ENCODE data around the gene NLRP3.
A peak's percentile ranks its signal among the peaks of the same experiment; 100 is the strongest.

The NLRP3 gene

DNA sequence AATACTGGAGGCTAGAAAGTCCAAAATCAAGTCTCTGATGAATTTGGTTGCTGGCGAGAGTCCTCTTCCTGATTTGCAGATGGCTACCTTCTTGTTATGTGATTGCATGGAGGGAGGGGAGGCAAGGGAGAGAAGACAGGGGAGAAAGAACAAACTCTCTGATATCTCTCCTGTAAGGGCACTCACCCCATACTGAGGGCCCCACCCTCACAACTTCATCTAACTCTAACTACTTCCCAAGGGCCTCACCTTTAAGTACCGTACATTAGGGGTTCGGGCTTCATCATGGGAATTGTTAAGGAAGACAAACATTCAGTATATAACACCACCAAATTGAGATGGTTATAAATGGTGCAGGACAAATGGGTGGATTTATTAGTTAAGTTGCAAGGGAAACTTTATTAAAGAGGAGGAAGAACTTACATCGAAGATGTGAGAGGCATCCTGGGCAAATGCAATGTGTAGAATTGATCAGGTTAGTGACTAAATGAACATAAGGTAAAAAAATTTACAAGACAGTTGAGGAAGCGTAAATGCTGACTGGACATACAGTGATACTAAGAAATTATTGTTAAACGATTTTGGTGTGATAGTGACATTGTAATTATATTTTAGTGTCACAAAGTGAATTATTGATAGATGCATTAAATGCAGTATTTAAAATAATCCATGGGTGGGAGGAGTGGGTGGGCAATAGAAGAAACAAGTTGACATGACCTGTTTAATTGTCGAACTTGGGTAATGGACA is 31.4 kb downstream of the NLRP3 start:
- Histone ChIP-seq H3K4me1 (ENCODE audit: control insufficient read depth in 5 of 5, insufficient read depth in 5 of 5, low read length in 5 of 5) (peaks cover 0 to 10% (median 5%) of the 10 kb centered on the region in 5 donors), H3K9me3 (ENCODE audit: control insufficient read depth in 5 of 5, low read length in 5 of 5) (peaks cover 0 to 3% (median 0%) of the 10 kb centered on the region in 5 donors), H3K27me3 (ENCODE audit: control insufficient read depth in 5 of 5, insufficient read depth in 4 of 5, low read length in 5 of 5) (peaks cover 0 to 4% (median 0%) of the 10 kb centered on the region in 5 donors), H3K27ac (ENCODE audit: low read depth, low read length) (no peak overlapping the region), H3K36me3 (ENCODE audit: control insufficient read depth in 5 of 5, insufficient read depth in 5 of 5, low read length in 5 of 5) (peaks cover 0 to 26% (median 3%) of the 10 kb centered on the region in 5 donors), H3K4me3 (ENCODE audit: low read depth in 1 of 5, low read length in 5 of 5) (peak overlapping the region in 3 of 5 donors; percentile 66 to 82 (median 70)), H3K9ac (ENCODE audit: low read length in 5 of 5) (peak overlapping the region in 2 of 5 donors; percentile 69 to 71)

- peaks cover 0 to 18% (median 9%) of the 10 kb centered on the region in 5 donors for H3K4me1 ChIP-seq (ENCODE audit: control insufficient read depth in 5 of 5, insufficient read depth in 5 of 5, low read length in 5 of 5)
- H3K27ac ChIP-seq (ENCODE audit: low read depth, low read length), result no peak overlapping the region
- H3K36me3 ChIP-seq (ENCODE audit: control insufficient read depth in 5 of 5, insufficient read depth in 5 of 5, low read length in 5 of 5), result peaks cover 0 to 26% (median 3%) of the 10 kb centered on the region in 5 donors
- peaks cover 0 to 4% (median 0%) of the 10 kb centered on the region in 5 donors for H3K27me3 ChIP-seq (ENCODE audit: control insufficient read depth in 5 of 5, insufficient read depth in 4 of 5, low read length in 5 of 5)
- H3K9ac ChIP-seq (ENCODE audit: low read length in 5 of 5), result peak overlapping the region; percentile 42 to 75 (median 69)
- peaks cover 0 to 3% (median 0%) of the 10 kb centered on the region in 5 donors for H3K9me3 ChIP-seq (ENCODE audit: control insufficient read depth in 5 of 5, low read length in 5 of 5)
- peak overlapping the region; percentile 55 to 83 (median 71) for H3K4me3 ChIP-seq (ENCODE audit: low read depth in 1 of 5, low read length in 5 of 5)
These were observed 32.3 kb downstream of the NLRP3 start for GRCh38 chr1:247448107-247448791.

DNA sequence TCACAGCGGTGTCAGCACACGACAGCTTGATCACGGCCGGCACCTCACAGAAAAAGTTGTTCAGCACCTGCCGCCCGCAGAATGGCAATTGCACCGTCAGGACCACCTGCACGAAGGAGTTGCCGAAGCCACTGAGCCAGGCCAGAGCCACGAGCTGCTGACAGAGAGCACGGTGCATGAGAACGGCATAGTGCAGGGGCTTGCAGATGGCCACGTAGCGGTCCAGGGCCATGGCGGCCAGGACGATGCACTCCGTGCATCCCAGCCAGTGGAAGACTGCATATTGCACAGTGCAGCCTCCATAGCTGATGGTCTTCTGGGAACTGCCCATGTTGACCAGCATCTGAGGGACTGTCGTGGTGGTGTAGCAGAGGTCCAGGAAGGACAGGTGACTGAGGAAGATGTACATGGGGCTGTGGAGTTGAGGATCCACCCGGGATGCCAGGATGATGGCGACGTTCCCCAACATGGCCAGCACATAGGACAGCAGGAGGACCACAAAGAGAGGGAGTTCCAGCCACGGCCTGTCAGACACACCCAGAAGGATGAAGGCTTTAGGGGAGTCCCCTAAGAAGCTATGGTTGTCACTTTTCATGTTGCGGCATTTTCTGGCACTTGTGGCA is 35.5 kb downstream of the NLRP3 start:
- H3K36me3 ChIP-seq (ENCODE audit: control insufficient read depth in 5 of 5, insufficient read depth in 5 of 5, low read length in 5 of 5), result peaks cover 0 to 13% (median 0%) of the 10 kb centered on the region in 5 donors
- H3K4me1 ChIP-seq (ENCODE audit: control insufficient read depth in 5 of 5, insufficient read depth in 5 of 5, low read length in 5 of 5), result peaks cover 0 to 23% (median 11%) of the 10 kb centered on the region in 5 donors
- H3K27ac ChIP-seq (ENCODE audit: low read depth, low read length), result no peak overlapping the region
- no peaks in the 10 kb centered on the region for H3K27me3 ChIP-seq (ENCODE audit: control insufficient read depth in 5 of 5, insufficient read depth in 4 of 5, low read length in 5 of 5)
- no peak overlapping the region for H3K9ac ChIP-seq (ENCODE audit: low read length in 5 of 5)
- H3K9me3 ChIP-seq (ENCODE audit: control insufficient read depth in 5 of 5, low read length in 5 of 5), result no peaks in the 10 kb centered on the region
- no peak overlapping the region for H3K4me3 ChIP-seq (ENCODE audit: low read depth in 1 of 5, low read length in 5 of 5)

DNA sequence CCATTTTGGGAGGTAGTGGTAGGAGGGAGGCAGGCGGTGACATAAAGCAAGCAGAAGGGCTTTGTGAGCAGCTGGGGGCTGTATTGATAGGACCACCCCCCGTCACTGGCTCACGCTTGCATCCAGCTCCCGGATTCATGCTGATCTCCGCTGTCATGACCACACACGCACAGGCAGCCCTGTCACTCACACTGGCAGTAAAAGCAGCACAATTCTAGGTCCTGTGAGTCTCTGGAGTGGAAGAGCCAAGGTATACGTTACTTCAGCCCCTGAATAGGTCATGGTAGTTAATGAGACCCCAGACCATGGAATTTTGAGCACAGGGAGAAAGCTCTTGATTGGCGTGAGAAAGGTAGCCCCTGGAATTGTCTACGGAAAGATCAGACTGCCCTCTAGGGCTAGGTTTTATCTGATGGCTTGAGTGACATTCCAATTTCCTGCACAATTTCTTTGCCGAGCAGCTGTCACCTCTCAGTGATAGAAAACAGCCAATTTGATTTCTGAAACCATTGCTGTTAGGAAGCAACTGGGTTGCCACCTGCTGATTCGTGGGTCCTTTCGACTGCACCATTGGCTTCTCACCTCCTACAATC is 36.6 kb downstream of the NLRP3 start:
- H3K36me3 ChIP-seq (ENCODE audit: control insufficient read depth in 5 of 5, insufficient read depth in 5 of 5, low read length in 5 of 5), result peaks cover 0 to 10% (median 0%) of the 10 kb centered on the region in 5 donors
- no peak overlapping the region for H3K9ac ChIP-seq (ENCODE audit: low read length in 5 of 5)
- H3K27me3 ChIP-seq (ENCODE audit: control insufficient read depth in 5 of 5, insufficient read depth in 4 of 5, low read length in 5 of 5), result no peaks in the 10 kb centered on the region
- H3K4me3 ChIP-seq (ENCODE audit: low read depth in 1 of 5, low read length in 5 of 5), result no peak overlapping the region
- H3K27ac ChIP-seq (ENCODE audit: low read depth, low read length), result no peak overlapping the region
- no peaks in the 10 kb centered on the region for H3K9me3 ChIP-seq (ENCODE audit: control insufficient read depth in 5 of 5, low read length in 5 of 5)
- H3K4me1 ChIP-seq (ENCODE audit: control insufficient read depth in 5 of 5, insufficient read depth in 5 of 5, low read length in 5 of 5), result peaks cover 0 to 22% (median 13%) of the 10 kb centered on the region in 5 donors

GRCh38 chr1:247453245-247453644 is 37.3 kb downstream of the NLRP3 start:
- H3K9me3 ChIP-seq (ENCODE audit: control insufficient read depth in 5 of 5, low read length in 5 of 5), result no peaks in the 10 kb centered on the region
- H3K27ac ChIP-seq (ENCODE audit: low read depth, low read length), result no peak overlapping the region
- no peak overlapping the region for H3K9ac ChIP-seq (ENCODE audit: low read length in 5 of 5)
- H3K4me1 ChIP-seq (ENCODE audit: control insufficient read depth in 5 of 5, insufficient read depth in 5 of 5, low read length in 5 of 5), result peaks cover 0 to 17% (median 13%) of the 10 kb centered on the region in 5 donors
- H3K4me3 ChIP-seq (ENCODE audit: low read depth in 1 of 5, low read length in 5 of 5), result no peak overlapping the region
- H3K27me3 ChIP-seq (ENCODE audit: control insufficient read depth in 5 of 5, insufficient read depth in 4 of 5, low read length in 5 of 5), result no peaks in the 10 kb centered on the region
- H3K36me3 ChIP-seq (ENCODE audit: control insufficient read depth in 5 of 5, insufficient read depth in 5 of 5, low read length in 5 of 5), result peaks cover 0 to 10% (median 0%) of the 10 kb centered on the region in 5 donors

DNA sequence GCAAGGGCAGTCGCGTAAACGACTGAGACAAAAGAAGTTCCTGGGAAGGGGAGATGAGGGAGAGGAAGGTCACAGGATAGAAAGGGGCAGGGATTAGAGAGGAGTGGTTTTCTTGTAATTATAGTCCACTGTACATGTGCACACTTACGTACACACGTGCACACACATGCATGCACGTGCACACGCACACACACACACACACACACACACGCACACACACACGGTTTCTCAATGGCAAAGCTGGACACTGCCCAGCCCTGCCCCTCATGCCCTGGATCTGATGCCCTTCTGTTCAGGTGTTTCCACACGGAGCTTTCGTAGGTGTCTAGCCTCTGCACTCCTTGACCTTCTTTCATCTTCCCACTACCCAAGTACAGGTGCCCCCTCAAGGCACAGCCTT is 38.0 kb downstream of the NLRP3 start:
- no peak overlapping the region for H3K4me3 ChIP-seq (ENCODE audit: low read depth in 1 of 5, low read length in 5 of 5)
- no peak overlapping the region for H3K9ac ChIP-seq (ENCODE audit: low read length in 5 of 5)
- peaks cover 0 to 5% (median 0%) of the 10 kb centered on the region in 5 donors for H3K36me3 ChIP-seq (ENCODE audit: control insufficient read depth in 5 of 5, insufficient read depth in 5 of 5, low read length in 5 of 5)
- peaks cover 0 to 13% (median 8%) of the 10 kb centered on the region in 5 donors for H3K4me1 ChIP-seq (ENCODE audit: control insufficient read depth in 5 of 5, insufficient read depth in 5 of 5, low read length in 5 of 5)
- H3K9me3 ChIP-seq (ENCODE audit: control insufficient read depth in 5 of 5, low read length in 5 of 5), result no peaks in the 10 kb centered on the region
- no peak overlapping the region for H3K27ac ChIP-seq (ENCODE audit: low read depth, low read length)
- H3K27me3 ChIP-seq (ENCODE audit: control insufficient read depth in 5 of 5, insufficient read depth in 4 of 5, low read length in 5 of 5), result peaks cover 0 to 2% (median 0%) of the 10 kb centered on the region in 5 donors

- Histone ChIP-seq H3K9ac (ENCODE audit: low read length in 5 of 5) (no peak overlapping the region), H3K36me3 (ENCODE audit: control insufficient read depth in 5 of 5, insufficient read depth in 5 of 5, low read length in 5 of 5) (peaks cover 0 to 5% (median 0%) of the 10 kb centered on the region in 5 donors), H3K27ac (ENCODE audit: low read depth, low read length) (no peak overlapping the region), H3K4me1 (ENCODE audit: control insufficient read depth in 5 of 5, insufficient read depth in 5 of 5, low read length in 5 of 5) (peaks cover 0 to 13% (median 8%) of the 10 kb centered on the region in 5 donors), H3K27me3 (ENCODE audit: control insufficient read depth in 5 of 5, insufficient read depth in 4 of 5, low read length in 5 of 5) (peaks cover 0 to 2% (median 0%) of the 10 kb centered on the region in 5 donors), H3K9me3 (ENCODE audit: control insufficient read depth in 5 of 5, low read length in 5 of 5) (no peaks in the 10 kb centered on the region), H3K4me3 (ENCODE audit: low read depth in 1 of 5, low read length in 5 of 5) (no peak overlapping the region)
These were observed 40.0 kb downstream of the NLRP3 start for GRCh38 chr1:247456021-247456420.

- Histone ChIP-seq H3K36me3 (ENCODE audit: control insufficient read depth in 5 of 5, insufficient read depth in 5 of 5, low read length in 5 of 5) (no peaks in the 10 kb centered on the region), H3K27ac (ENCODE audit: low read depth, low read length) (no peak overlapping the region), H3K9me3 (ENCODE audit: control insufficient read depth in 5 of 5, low read length in 5 of 5) (no peaks in the 10 kb centered on the region), H3K9ac (ENCODE audit: low read length in 5 of 5) (no peak overlapping the region), H3K4me3 (ENCODE audit: low read depth in 1 of 5, low read length in 5 of 5) (no peak overlapping the region), H3K4me1 (ENCODE audit: control insufficient read depth in 5 of 5, insufficient read depth in 5 of 5, low read length in 5 of 5) (peaks cover 0 to 13% (median 8%) of the 10 kb centered on the region in 5 donors), H3K27me3 (ENCODE audit: control insufficient read depth in 5 of 5, insufficient read depth in 4 of 5, low read length in 5 of 5) (peaks cover 0 to 2% (median 0%) of the 10 kb centered on the region in 5 donors)
These were observed 41.1 kb downstream of the NLRP3 start for GRCh38 chr1:247456914-247457639.

GRCh38 chr1:247459507-247459906 is 43.5 kb downstream of the NLRP3 start:
- Histone ChIP-seq H3K4me3 (ENCODE audit: low read depth in 1 of 5, low read length in 5 of 5) (peak overlapping the region in 1 of 5 donors; percentile 6), H3K27ac (ENCODE audit: low read depth, low read length) (no peak overlapping the region), H3K9ac (ENCODE audit: low read length in 5 of 5) (no peak overlapping the region), H3K4me1 (ENCODE audit: control insufficient read depth in 5 of 5, insufficient read depth in 5 of 5, low read length in 5 of 5) (peaks cover 0 to 7% (median 0%) of the 10 kb centered on the region in 5 donors), H3K27me3 (ENCODE audit: control insufficient read depth in 5 of 5, insufficient read depth in 4 of 5, low read length in 5 of 5) (peaks cover 0 to 2% (median 0%) of the 10 kb centered on the region in 5 donors), H3K9me3 (ENCODE audit: control insufficient read depth in 5 of 5, low read length in 5 of 5) (peaks cover 0 to 8% (median 4%) of the 10 kb centered on the region in 5 donors), H3K36me3 (ENCODE audit: control insufficient read depth in 5 of 5, insufficient read depth in 5 of 5, low read length in 5 of 5) (no peaks in the 10 kb centered on the region)
